ENCODE data around the gene ARPP19. TPM values are rescaled to one million over a fixed set of nuclear protein-coding genes. Genes with fewer than 3 reads are reported as not detected.

ARPP19 gene
- total and polyA plus RNA-seq, 12 donors, result 19.1 to 184 (median 138) TPM

GRCh38 chr15:52499506-52499905 lies 69.3 kb downstream of the ARPP19 start:
- intact Hi-C loops (cut with DNase I), result no loop called here
- no peak overlapping the region for H3K27ac ChIP-seq
- no peaks in the 10 kb centered on the region for H3K36me3 ChIP-seq (replicated peaks in 1 of 2)
- no peaks in the 10 kb centered on the region for H3K9me3 ChIP-seq (replicated peaks in 1 of 3)
- H3K4me3 ChIP-seq, result no peak overlapping the region
- no peak for DNase-seq
- H3K4me1 ChIP-seq (replicated peaks in 1 of 2), result no peaks in the 10 kb centered on the region
- no peaks in the 10 kb centered on the region for H3K27me3 ChIP-seq
- WGBS, 4 donors, result 88 to 96% (median 90%) methylated on average over 3 of the region's 3 CpGs
- TF ChIP-seq POLR2A (IDR thresholded peaks at IDR 0.05) (no peak), CTCF (IDR thresholded peaks at IDR 0.05) (no peak)

- intact Hi-C loops (cut with DNase I), result no loop called here
- Histone ChIP-seq H3K27ac (no peak overlapping the region), H3K4me3 (no peak overlapping the region)
Measured at GRCh38 chr15:52498706-52499105, 70.1 kb downstream of the ARPP19 start.

More at GRCh38 chr15:52498706-52499105, 70.1 kb downstream of the ARPP19 start:
- H3K4me1 ChIP-seq (replicated peaks in 1 of 2), result no peaks in the 10 kb centered on the region
- DNase-seq, result no peak
- H3K27me3 ChIP-seq, result no peaks in the 10 kb centered on the region
- TF ChIP-seq CTCF (IDR thresholded peaks at IDR 0.05) (no peak), POLR2A (IDR thresholded peaks at IDR 0.05) (no peak)
- H3K36me3 ChIP-seq (replicated peaks in 1 of 2), result no peaks in the 10 kb centered on the region
- no peaks in the 10 kb centered on the region for H3K9me3 ChIP-seq (replicated peaks in 1 of 3)

Other genes with a start within 250 kb of the ARPP19 start
- 10 to 100 TPM; 14.5 to 57.5 (median 42.5) TPM for gene MYO5A, start 40.1 kb downstream of the ARPP19 start, total RNA-seq
- gene MYO5A, start 40.1 kb downstream of the ARPP19 start, polyA plus RNA-seq, result 10 to 100 TPM in 2 of 3 donors, 1 to 10 TPM in 1; 6.3 to 22.2 (median 11.4) TPM
- 10 to 100 TPM; 26.0 to 87.3 (median 40.2) TPM for gene ATOSA, start 110.4 kb upstream of the ARPP19 start, total RNA-seq
- 100 to 1,000 TPM in 1 of 3 donors, 10 to 100 TPM in 2; 62.5 to 128 (median 87.8) TPM for gene ATOSA, start 110.4 kb upstream of the ARPP19 start, polyA plus RNA-seq
- under 1 TPM in 2 of 9 donors, not detected in 7; 0.06 to 0.18 TPM for gene ONECUT1, start 221.3 kb upstream of the ARPP19 start, total RNA-seq
- gene ONECUT1, start 221.3 kb upstream of the ARPP19 start, polyA plus RNA-seq, result not detected

Measured in adrenal gland (tissue), 12 donors.